Measurements from ENCODE around the gene CEP112.

CEP112 gene

DNA sequence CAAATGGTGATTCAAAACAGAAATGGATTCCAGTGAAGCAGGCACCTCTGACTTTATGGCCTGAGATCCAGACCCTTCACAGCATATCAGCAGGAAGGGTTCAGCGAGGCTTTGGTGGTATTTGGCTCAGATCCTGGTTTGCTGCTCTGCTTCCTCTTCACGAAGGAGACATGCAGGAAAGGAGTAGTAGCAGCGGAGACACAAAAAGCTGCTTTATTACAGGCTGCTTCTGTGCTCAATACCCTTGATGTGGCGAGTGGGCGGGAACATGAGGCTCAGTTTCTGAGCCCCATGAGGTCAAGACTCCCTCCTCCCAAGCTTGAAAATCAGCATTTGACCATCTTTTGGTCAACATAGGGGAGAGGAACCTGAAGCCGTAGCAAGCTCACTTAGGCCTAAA is 417.1 kb downstream of the CEP112 start:
- in situ Hi-C loops (cut with MboI; ENCODE audit: low pct_unique_long_range_greater_than_20kb, low sequenced_read_pairs, unreplicated experiment) = no loop called here
- TF ChIP-seq, protein P1, sequence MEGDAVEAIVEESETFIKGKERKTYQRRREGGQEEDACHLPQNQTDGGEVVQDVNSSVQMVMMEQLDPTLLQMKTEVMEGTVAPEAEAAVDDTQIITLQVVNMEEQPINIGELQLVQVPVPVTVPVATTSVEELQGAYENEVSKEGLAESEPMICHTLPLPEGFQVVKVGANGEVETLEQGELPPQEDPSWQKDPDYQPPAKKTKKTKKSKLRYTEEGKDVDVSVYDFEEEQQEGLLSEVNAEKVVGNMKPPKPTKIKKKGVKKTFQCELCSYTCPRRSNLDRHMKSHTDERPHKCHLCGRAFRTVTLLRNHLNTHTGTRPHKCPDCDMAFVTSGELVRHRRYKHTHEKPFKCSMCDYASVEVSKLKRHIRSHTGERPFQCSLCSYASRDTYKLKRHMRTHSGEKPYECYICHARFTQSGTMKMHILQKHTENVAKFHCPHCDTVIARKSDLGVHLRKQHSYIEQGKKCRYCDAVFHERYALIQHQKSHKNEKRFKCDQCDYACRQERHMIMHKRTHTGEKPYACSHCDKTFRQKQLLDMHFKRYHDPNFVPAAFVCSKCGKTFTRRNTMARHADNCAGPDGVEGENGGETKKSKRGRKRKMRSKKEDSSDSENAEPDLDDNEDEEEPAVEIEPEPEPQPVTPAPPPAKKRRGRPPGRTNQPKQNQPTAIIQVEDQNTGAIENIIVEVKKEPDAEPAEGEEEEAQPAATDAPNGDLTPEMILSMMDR (IDR thresholded peaks at IDR 0.05; ENCODE audit: extremely low read depth, insufficient read depth, missing control alignments) = no peak
- DNase-seq (ENCODE audit: low spot score) = no peak

DNA sequence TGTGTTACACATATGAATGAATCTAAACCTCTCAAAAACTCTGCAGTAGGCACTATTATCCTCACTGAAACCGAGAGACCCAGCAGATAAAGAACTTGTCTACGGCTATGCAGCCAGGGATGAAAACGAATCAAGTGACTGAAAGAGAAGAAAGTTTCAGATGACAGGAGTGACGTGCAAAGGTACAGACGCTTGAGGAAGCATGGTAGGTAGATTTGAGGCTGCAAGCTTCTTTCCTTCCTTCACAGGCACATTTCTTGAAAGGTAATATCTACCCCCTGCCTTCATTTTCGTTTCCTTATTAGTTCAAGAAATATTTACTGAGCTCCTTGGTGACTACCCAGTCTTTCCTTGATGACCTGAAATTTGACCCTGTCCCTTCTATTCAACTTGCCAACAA is 418.9 kb downstream of the CEP112 start:
- DNase-seq (ENCODE audit: low spot score) = no peak
- in situ Hi-C loops (cut with MboI; ENCODE audit: low pct_unique_long_range_greater_than_20kb, low sequenced_read_pairs, unreplicated experiment) = no loop called here

DNA sequence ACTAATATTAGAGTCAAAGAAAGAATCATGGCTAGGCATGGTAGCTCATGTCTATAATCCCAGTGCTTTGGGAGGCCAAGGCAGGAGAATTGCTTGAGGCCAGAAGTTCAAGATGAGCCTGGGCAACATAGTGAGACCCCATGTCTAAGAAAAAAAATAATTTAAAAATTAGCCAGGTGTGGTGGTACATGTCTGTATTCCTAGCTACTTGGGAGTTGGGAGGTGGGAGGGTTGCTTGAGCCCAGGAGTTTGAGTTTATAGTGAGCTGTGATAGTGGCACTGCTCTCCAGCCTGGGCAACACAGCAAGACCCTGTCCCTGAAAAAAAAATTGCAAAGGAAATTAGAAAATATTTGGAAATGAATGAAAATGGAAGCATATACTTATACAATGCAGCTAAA is 420.2 kb downstream of the CEP112 start:
- TF ChIP-seq, protein P1 (IDR thresholded peaks at IDR 0.05; ENCODE audit: extremely low read depth, insufficient read depth, missing control alignments) = no peak
- no peak for DNase-seq (ENCODE audit: low spot score)
- in situ Hi-C loops (cut with MboI; ENCODE audit: low pct_unique_long_range_greater_than_20kb, low sequenced_read_pairs, unreplicated experiment) = no loop called here

More for the DNA sequence above, 418.9 kb downstream of the CEP112 start:
- TF ChIP-seq, protein P1 (IDR thresholded peaks at IDR 0.05; ENCODE audit: extremely low read depth, insufficient read depth, missing control alignments) = no peak

DNA sequence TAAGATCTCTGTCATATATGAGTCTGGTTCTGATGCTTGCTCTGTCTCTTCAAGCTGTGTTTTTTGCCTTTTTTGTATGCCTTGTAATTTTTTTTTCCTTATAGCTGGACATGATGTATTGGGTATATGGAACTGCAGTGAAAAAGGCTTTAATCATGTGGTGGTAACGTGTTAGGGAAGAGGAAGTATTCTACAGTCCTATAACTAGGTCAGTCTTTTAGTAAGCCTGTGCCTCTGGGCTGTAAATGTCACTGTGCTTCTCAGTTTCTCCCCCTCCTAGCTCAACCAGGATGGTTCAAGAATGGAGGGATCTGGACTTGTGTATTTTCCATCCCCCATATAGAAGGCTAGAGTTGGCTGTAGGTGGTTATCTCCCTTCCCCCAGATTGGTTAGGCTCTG is 428.1 kb downstream of the CEP112 start:
- TF ChIP-seq, protein P1 (IDR thresholded peaks at IDR 0.05; ENCODE audit: extremely low read depth, insufficient read depth, missing control alignments) = no peak
- DNase-seq (ENCODE audit: low spot score) = no peak
- in situ Hi-C loops (cut with MboI; ENCODE audit: low pct_unique_long_range_greater_than_20kb, low sequenced_read_pairs, unreplicated experiment) = no loop called here

DNA sequence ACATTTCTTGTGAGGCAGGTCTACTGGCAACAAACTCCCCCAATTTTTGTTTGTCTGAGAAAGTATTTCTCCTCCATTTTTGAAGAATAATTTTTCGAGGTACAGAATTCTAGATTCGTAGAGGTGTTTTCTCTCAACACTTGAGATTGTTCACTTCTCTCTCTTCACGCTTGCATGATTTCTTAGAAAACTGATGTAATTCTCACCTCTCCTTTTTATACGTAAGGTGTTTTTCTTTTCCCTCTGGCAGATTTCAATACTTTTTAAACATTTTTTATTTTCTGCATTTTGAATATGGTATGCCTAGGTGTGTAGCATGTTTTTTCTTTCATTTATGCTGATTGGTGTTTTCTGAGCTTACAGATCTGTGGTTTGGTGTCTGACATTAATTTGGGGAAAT is 429.0 kb downstream of the CEP112 start:
- TF ChIP-seq, protein P1 (IDR thresholded peaks at IDR 0.05; ENCODE audit: extremely low read depth, insufficient read depth, missing control alignments) = no peak
- in situ Hi-C loops (cut with MboI; ENCODE audit: low pct_unique_long_range_greater_than_20kb, low sequenced_read_pairs, unreplicated experiment) = no loop called here
- DNase-seq (ENCODE audit: low spot score) = no peak

DNA sequence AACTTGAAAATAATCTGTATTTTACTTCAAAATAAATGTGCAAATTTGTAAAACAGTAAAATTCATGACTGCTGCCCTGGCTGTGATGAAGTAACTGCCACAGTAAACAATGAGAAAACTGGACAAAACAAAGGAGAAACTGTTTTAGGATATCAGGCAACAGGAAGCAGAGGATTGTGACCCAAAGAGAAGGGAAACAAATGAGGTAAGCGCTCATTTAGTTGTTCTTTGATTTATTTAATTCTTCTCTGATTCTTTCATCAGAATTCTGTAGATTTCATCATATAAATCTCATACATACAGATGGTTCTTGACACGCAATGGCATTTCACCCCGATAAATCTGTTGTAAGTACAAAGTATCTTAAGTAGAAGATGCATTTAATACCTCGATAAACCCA is 432.4 kb downstream of the CEP112 start:
- TF ChIP-seq, protein P1 (IDR thresholded peaks at IDR 0.05; ENCODE audit: extremely low read depth, insufficient read depth, missing control alignments) = no peak
- in situ Hi-C loops (cut with MboI; ENCODE audit: low pct_unique_long_range_greater_than_20kb, low sequenced_read_pairs, unreplicated experiment) = no loop called here
- no peak for DNase-seq (ENCODE audit: low spot score)

DNA sequence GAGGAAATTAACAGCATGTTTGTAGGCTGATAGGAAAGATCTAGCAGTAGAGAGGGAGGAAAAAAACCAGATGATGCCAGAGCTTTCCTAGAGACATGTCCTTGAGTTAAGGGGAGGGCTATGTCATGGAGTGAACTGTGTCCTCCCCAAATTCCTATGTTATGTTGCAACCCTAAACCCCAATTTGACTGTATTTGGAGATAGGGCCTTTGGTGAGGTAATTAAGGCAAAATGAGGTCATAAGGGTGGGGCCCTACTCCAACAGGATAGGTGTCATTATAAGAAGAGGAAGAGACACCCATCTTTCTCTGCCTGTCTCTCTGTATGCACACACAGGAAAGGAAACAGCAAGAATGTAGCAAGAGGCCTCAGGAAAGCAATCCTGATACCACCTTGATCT is 435.2 kb downstream of the CEP112 start:
- no peak for DNase-seq (ENCODE audit: low spot score)
- in situ Hi-C loops (cut with MboI; ENCODE audit: low pct_unique_long_range_greater_than_20kb, low sequenced_read_pairs, unreplicated experiment) = no loop called here
- TF ChIP-seq, protein P1 (IDR thresholded peaks at IDR 0.05; ENCODE audit: extremely low read depth, insufficient read depth, missing control alignments) = no peak

All from GM13977 (cell line).